Mucosa of stomach (tissue), 1 donor: ENCODE data around the gene MRPL10.

ENCODE experiments used
- H3K27me3 ChIP-seq: one replicate; pipeline ENCODE4 v1.7.0; 2013; ENCODE audit warnings: mild to moderate bottlenecking, low read length; ENCODE audit not compliant: control insufficient read depth, insufficient read depth
- H3K36me3 ChIP-seq: one replicate; pipeline ENCODE4 v1.7.0; 2013; ENCODE audit warnings: low read length; ENCODE audit not compliant: control insufficient read depth, insufficient read depth
- H3K4me1 ChIP-seq: one replicate; pipeline ENCODE4 v1.7.0; 2013; ENCODE audit warnings: mild to moderate bottlenecking, low read length; ENCODE audit not compliant: control insufficient read depth, insufficient read depth
- H3K4me3 ChIP-seq: one replicate; pipeline ENCODE4 v1.7.0; 2013; ENCODE audit warnings: low read length
- H3K9ac ChIP-seq: one replicate; pipeline ENCODE4 v1.7.0; 2013; ENCODE audit warnings: mild to moderate bottlenecking, low read length, moderate library complexity
- H3K9me3 ChIP-seq: one replicate; pipeline ENCODE4 v1.7.0; 2013; ENCODE audit warnings: mild to moderate bottlenecking, low read length, moderate library complexity; ENCODE audit not compliant: control insufficient read depth
- donor health status: Pancreatic carcinoma.

MRPL10 gene

GRCh38 chr17:47813512-47814031 is 17.8 kb downstream of the MRPL10 start:
- H3K36me3 ChIP-seq, result peaks cover 64% of the 10 kb centered on the region

DNA sequence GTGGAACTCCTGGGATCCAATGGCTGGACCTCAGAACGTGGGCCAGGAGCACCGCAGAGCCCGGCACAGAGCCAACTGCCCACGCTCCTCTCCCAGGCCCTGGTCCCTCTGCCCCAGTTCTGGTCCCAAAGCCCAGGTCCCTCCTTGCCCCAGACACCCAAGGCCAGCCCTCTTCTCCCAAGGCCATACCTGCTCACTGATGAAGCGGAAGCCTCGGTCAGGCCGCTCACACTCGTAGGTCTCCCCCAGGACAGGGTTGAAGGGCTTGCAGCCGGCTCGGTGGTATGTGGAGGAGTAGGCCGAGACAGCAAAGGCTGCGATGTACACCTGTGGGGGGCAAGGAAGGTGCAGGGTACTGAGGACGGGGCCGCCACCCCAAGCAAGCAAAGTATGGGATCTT is 18.3 kb downstream of the MRPL10 start:
- no peak overlapping the region for H3K4me3 ChIP-seq
- H3K27me3 ChIP-seq, result no peaks in the 10 kb centered on the region
- H3K9me3 ChIP-seq, result no peaks in the 10 kb centered on the region
- H3K4me1 ChIP-seq, result peaks cover 95% of the 10 kb centered on the region
- H3K36me3 ChIP-seq, result peaks cover 64% of the 10 kb centered on the region
- no peak overlapping the region for H3K9ac ChIP-seq

More at GRCh38 chr17:47813512-47814031, 17.8 kb downstream of the MRPL10 start:
- Histone ChIP-seq H3K9me3 (no peaks in the 10 kb centered on the region), H3K4me3 (no peak overlapping the region), H3K9ac (no peak overlapping the region), H3K4me1 (peaks cover 96% of the 10 kb centered on the region), H3K27me3 (no peaks in the 10 kb centered on the region)

DNA sequence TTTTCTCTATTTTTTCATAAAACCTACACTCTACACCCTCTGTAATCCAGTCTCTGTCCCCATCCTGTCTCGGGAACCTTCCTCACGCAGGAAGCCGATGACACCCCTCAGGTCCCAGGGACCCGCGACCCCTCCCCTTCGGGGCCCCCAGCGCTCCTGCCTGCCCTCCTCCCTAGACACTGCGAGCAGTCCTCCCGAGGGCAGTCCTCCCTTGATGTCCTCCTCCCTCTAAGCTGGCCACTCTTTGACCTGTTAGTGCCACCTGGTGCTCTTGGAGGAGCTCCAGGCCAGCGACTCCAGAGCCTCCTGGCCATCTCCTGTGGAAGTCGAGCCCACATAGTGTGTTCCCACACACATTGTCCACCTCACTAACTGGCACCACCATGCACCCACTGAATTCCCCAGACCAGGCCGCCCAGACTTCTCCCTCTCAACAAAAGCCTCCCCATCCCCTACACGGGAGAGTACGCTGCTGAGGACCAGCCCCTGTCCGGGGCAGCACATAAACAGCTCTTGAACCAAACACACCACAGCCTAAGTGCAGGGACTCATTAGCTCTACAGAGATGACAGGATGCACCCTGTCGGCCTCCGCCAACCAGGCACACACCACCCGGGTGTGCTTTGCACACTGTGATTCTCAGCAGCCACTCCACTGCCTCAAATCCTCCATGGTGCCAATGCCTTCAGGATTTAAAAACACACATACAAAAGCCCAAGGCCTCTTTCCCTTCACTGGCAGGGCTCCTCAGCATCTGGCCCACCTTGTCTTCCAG is 19.0 kb downstream of the MRPL10 start:
- no peak overlapping the region for H3K4me3 ChIP-seq
- H3K9me3 ChIP-seq, result no peaks in the 10 kb centered on the region
- peaks cover 90% of the 10 kb centered on the region for H3K4me1 ChIP-seq
- H3K36me3 ChIP-seq, result peaks cover 64% of the 10 kb centered on the region
- H3K9ac ChIP-seq, result no peak overlapping the region
- H3K27me3 ChIP-seq, result no peaks in the 10 kb centered on the region

DNA sequence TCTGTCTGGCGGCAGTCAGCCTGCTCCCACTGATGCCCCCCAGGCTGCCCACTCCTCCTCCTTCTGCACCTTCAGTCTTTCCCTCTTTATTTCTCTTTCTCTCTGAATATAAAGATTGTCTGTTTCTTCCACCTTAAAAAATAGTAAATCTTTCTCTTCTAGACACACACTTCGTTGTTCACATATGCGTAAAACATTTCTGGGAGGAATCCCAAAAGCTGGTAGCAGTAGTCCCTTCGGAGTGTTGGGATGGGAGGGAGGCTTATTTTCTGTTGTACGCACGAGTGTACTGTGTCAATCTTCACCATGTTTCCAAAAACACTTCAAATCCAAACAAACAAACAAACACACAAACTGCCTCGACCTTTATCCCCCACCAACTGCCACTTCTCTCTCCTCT is 19.6 kb downstream of the MRPL10 start:
- no peak overlapping the region for H3K9ac ChIP-seq
- H3K36me3 ChIP-seq, result peaks cover 63% of the 10 kb centered on the region
- no peaks in the 10 kb centered on the region for H3K27me3 ChIP-seq

DNA sequence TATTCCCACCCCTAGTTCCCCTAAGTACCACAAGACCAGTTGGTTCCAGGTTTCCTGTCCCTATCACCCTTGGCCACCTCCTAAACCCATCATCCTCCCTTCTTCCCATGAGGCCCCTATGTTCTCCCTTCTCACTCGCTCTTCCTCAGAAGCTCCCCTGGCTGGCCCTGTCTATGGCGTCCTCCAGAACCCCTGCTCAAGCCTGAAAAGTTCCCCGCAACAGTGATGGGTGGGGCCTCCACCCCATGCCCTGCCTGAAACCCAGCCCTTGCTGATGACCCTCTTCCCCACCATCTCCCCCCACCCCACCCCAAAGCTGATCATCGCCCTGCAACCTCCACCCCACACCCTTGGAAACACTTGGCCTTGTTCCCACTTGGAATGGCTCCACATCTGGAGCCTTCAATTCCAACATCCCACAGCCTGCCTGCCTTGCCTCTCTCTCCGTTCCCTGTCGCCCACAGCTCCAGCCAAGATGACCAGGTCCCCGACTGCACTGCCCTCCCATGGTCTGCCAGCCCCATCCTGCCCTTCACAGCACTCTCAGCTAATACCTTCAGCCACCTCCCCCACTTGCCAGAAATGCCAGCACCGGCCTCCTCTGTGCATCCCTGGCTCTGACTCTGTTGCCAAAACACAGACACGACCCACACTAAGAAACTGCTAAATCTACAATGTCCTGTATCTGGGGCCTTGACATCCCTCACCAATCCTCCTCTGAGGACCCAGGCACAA is 20.3 kb downstream of the MRPL10 start:
- Histone ChIP-seq H3K36me3 (peaks cover 56% of the 10 kb centered on the region), H3K4me3 (no peak overlapping the region), H3K9ac (peak overlapping the region; percentile 23)

More for the DNA sequence above, 19.6 kb downstream of the MRPL10 start:
- Histone ChIP-seq H3K9me3 (no peaks in the 10 kb centered on the region), H3K4me3 (no peak overlapping the region), H3K4me1 (peaks cover 85% of the 10 kb centered on the region)

GRCh38 chr17:47810200-47810821 is 21.0 kb downstream of the MRPL10 start:
- Histone ChIP-seq H3K36me3 (peaks cover 49% of the 10 kb centered on the region), H3K4me3 (no peak overlapping the region), H3K27me3 (no peaks in the 10 kb centered on the region), H3K9me3 (no peaks in the 10 kb centered on the region), H3K4me1 (peaks cover 71% of the 10 kb centered on the region), H3K9ac (peak overlapping the region; percentile 23)

More for the DNA sequence above, 20.3 kb downstream of the MRPL10 start:
- peaks cover 79% of the 10 kb centered on the region for H3K4me1 ChIP-seq
- H3K9me3 ChIP-seq, result no peaks in the 10 kb centered on the region
- H3K27me3 ChIP-seq, result no peaks in the 10 kb centered on the region

DNA sequence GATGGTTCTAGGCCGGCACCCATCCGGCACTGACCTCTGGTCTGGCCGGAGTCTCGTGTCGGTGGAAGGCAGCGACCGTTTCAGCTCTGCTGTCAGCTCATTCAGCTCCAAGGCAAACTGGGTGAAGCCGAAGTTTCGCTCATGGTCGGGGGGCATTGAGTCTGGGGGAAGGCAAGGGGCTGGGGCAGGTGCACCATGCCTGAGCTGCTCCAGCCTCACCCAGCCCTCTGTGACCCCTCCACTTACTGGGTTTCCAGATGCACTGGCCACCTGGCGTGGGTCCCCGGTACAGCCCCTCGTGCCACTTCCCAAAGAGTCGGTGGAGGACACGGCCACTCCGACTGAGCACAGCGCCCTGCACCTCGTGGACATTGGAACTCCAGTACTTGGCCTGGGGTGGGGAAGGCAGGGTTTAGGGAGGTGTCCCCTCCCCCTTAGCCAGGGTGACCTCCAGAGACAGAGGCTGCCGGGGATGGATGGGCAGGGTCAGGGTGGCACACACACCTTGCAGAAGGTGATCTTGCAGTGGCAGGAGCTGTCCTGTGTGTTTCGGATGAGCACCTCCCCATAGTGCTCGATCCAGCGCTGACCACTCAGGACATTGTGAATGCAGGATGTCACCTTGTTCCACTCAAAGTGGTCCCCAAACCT is 22.4 kb downstream of the MRPL10 start:
- no peaks in the 10 kb centered on the region for H3K27me3 ChIP-seq
- H3K4me3 ChIP-seq, result no peak overlapping the region
- no peaks in the 10 kb centered on the region for H3K9me3 ChIP-seq
- H3K36me3 ChIP-seq, result peaks cover 35% of the 10 kb centered on the region
- H3K4me1 ChIP-seq, result peaks cover 58% of the 10 kb centered on the region
- no peak overlapping the region for H3K9ac ChIP-seq

DNA sequence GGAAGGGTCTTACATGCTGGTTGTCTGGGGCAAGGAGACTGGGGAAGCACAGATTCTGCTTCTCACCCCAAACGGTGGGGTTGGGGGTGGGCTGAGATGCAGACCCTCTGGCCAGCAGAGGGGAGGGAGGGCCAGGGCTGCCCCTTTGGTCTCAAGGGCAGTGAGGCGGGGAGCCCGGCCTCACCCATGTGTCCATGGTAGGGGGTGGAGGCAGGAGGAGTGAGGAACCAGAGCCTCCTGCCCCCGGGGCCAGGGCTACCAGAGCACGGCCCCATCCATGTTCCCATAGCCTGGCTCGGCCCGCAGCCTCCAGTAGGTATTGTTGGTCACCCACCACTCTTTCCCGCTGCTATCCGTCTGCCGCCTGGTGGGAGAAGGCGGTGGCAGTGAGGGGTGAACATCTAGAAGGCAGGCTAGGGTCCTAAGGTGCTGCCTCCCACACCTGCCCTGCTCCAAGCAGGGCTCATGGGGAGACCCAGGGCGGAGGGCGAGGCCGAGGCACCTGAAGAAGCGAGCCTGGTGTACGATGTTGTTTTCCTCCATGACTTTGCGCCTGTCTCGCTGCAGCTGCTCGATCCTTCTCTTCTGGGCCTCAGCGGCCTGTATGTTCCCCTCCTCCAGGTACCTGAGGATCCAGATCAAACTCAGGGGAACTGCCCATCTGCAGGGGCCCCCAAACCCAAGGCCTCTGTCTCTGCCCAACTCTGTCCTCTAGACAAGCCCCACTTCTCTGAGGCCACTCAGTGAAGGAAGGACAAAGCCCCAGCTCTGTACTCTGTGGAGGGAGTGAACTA is 23.1 kb downstream of the MRPL10 start:
- Histone ChIP-seq H3K27me3 (no peaks in the 10 kb centered on the region), H3K4me3 (no peak overlapping the region), H3K9me3 (no peaks in the 10 kb centered on the region), H3K4me1 (peaks cover 51% of the 10 kb centered on the region), H3K36me3 (peaks cover 33% of the 10 kb centered on the region), H3K9ac (no peak overlapping the region)

DNA sequence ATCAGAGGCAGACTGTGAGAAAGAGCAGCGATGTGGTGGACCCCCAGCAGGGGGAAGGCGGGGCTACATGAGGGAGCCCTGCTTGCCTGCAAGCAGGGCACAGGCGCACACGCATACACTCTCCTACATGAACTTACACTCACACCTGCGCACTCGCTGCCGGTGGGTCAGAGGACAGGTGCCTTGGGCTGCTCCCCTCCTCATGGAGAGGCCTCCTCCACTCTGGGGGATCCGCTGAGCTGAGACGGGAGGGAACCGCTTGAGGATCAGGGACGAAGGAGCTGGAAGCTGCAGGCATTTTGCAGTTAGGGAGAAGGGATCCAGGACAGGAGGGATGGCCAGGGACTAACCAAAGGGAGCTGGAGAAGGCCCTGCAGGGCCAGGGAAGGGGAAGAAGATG is 23.9 kb downstream of the MRPL10 start:
- Histone ChIP-seq H3K27me3 (no peaks in the 10 kb centered on the region), H3K4me3 (no peak overlapping the region), H3K36me3 (peaks cover 27% of the 10 kb centered on the region), H3K9ac (no peak overlapping the region), H3K4me1 (peaks cover 43% of the 10 kb centered on the region), H3K9me3 (no peaks in the 10 kb centered on the region)

DNA sequence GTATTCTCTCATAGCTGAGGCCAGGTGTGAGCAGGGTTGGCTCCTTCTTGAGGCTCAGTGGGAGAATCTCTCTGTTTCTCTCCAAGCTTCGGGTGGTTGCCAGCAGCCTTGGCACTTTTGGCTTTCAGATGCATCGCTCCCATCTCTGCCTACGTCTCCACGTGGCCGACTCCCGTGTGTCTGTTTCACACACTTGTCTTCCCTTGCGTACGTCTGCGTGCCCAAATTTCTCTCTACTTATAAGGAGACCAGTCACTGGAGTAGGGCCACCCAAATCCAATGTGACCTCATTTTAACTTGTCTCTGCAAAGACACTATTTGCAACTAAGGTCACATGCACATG is 24.5 kb downstream of the MRPL10 start:
- peaks cover 27% of the 10 kb centered on the region for H3K36me3 ChIP-seq
- H3K4me1 ChIP-seq, result peaks cover 37% of the 10 kb centered on the region
- H3K4me3 ChIP-seq, result no peak overlapping the region
- H3K27me3 ChIP-seq, result no peaks in the 10 kb centered on the region
- H3K9ac ChIP-seq, result no peak overlapping the region
- H3K9me3 ChIP-seq, result no peaks in the 10 kb centered on the region
